ENCODE results near the gene AKNA. TPM values are rescaled to one million over a fixed set of nuclear protein-coding genes. Genes with fewer than 3 reads are reported as not detected.

AKNA gene
- total and polyA plus RNA-seq, 12 donors = 4.8 to 37.3 (median 15.9) TPM

DNA sequence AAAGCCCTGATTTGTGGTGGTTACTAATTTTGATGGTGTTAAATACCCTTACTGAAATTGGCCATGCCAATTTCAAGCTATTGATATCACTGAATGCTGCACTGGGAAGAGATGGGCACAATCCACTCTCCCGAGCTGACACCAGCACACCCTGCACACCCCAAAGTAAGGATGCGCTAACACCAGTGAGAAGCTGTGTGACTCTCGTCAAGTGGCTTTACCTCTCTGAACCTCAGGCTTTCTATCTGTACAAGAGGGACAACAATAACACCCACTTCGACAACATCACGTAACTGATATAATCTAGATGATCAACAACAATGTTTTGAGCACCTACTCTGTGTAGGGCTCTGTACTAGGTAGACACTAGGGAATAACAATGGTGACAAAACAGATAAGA, 8.0 kb upstream of the AKNA start:
- 90 to 97% (median 94%) methylated on average over 5 of the region's 5 CpGs for WGBS, 4 donors
- intact Hi-C loops (cut with DNase I) = loop anchor here in 1 of 2 donors (10.0 kb wide), 1 partner anchor 51 kb away; no protein-coding TSS in a partner anchor
- no peak for TF ChIP-seq POLR2A (IDR thresholded peaks at IDR 0.05)
- TF ChIP-seq, protein P1, sequence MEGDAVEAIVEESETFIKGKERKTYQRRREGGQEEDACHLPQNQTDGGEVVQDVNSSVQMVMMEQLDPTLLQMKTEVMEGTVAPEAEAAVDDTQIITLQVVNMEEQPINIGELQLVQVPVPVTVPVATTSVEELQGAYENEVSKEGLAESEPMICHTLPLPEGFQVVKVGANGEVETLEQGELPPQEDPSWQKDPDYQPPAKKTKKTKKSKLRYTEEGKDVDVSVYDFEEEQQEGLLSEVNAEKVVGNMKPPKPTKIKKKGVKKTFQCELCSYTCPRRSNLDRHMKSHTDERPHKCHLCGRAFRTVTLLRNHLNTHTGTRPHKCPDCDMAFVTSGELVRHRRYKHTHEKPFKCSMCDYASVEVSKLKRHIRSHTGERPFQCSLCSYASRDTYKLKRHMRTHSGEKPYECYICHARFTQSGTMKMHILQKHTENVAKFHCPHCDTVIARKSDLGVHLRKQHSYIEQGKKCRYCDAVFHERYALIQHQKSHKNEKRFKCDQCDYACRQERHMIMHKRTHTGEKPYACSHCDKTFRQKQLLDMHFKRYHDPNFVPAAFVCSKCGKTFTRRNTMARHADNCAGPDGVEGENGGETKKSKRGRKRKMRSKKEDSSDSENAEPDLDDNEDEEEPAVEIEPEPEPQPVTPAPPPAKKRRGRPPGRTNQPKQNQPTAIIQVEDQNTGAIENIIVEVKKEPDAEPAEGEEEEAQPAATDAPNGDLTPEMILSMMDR (IDR thresholded peaks at IDR 0.05) = no peak
- Histone ChIP-seq H3K27ac (peak overlapping the region in 1 of 5 donors; percentile 48), H3K9me3 (replicated peaks in 1 of 3) (no peaks in the 10 kb centered on the region), H3K4me3 (no peak overlapping the region), H3K36me3 (replicated peaks in 1 of 2) (no peaks in the 10 kb centered on the region), H3K4me1 (replicated peaks in 1 of 2) (peaks cover 11 to 38% of the 10 kb centered on the region in 2 donors), H3K27me3 (no peaks in the 10 kb centered on the region)
- DNase-seq = no peak

DNA sequence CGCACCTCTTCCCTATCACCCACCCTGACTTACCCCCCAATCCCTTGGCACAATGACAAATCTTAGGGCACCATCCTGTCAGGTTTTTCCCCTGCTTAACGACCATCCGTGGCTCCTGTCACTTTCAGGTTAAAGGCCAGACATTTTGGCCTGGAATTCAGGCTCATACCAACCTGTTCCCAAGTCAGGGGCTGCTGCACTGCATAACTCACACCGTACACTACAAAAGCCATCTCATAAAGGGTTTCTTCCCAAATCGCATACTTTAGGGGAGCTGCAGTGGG, 7.5 kb upstream of the AKNA start:
- Histone ChIP-seq H3K36me3 (replicated peaks in 1 of 2) (no peaks in the 10 kb centered on the region), H3K27ac (peak overlapping the region in 2 of 5 donors; percentile 20 to 48), H3K27me3 (no peaks in the 10 kb centered on the region), H3K4me1 (replicated peaks in 1 of 2) (peaks cover 11 to 38% of the 10 kb centered on the region in 2 donors), H3K4me3 (no peak overlapping the region), H3K9me3 (replicated peaks in 1 of 3) (no peaks in the 10 kb centered on the region)
- 55 to 80% (median 61%) methylated on average over 5 of the region's 5 CpGs for WGBS, 4 donors
- no peak for DNase-seq
- TF ChIP-seq, protein P1 (IDR thresholded peaks at IDR 0.05) = no peak
- TF ChIP-seq POLR2A (IDR thresholded peaks at IDR 0.05) = no peak
- intact Hi-C loops (cut with DNase I) = loop anchor here in 1 of 2 donors (10.0 kb wide), 1 partner anchor 50 kb away; no protein-coding TSS in a partner anchor

DNA sequence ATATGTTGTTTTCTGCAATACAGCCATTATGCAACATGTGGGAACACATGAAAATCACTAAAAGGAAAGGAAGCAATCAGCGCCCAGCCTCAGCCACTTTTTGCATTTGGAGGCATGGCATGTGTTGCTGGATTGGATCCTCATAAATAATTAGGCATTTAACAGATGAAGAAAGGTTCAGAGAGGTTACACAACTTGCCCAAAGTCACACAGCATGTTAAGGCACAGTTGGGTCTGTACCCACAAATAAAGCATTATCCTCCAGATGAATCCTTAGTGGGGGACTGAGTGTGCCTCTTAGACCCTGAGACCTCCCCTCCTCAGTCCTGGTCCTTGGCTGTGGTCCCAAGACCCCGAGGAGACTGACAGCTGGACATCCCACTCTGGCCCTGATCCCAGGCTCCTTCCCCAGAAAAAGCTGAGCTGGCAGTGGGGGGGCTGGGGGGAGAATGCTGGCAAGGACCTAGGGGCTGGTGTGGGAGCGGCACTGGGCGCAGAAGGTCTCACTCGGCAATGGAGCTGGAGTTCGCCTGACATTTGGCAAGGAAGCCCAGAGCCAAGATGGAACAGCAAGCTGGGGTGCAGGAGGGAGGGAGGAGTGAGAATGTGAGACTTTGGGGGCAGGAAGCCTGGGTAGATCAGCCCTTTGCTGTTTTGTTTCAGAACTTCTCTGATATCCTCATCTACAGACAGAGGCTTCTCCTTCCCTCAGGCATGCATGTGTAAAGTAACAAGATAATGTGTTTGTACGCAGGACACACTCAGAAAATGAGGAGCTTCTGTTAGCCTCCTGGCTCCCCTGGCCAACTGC, 6.9 kb upstream of the AKNA start:
- no peak for DNase-seq
- Histone ChIP-seq H3K27ac (peak overlapping the region in 2 of 5 donors; percentile 20 to 48), H3K27me3 (no peaks in the 10 kb centered on the region), H3K9me3 (replicated peaks in 1 of 3) (no peaks in the 10 kb centered on the region), H3K36me3 (replicated peaks in 1 of 2) (no peaks in the 10 kb centered on the region), H3K4me1 (replicated peaks in 1 of 2) (peaks cover 11 to 40% of the 10 kb centered on the region in 2 donors), H3K4me3 (no peak overlapping the region)
- intact Hi-C loops (cut with DNase I) = loop anchor here in 1 of 2 donors (10.0 kb wide), 1 partner anchor 50 kb away; no protein-coding TSS in a partner anchor
- 37 to 57% (median 50%) methylated on average over 5 to 7 of the region's 7 CpGs for WGBS, 4 donors
- no peak for TF ChIP-seq POLR2A (IDR thresholded peaks at IDR 0.05)
- TF ChIP-seq, protein P1 (IDR thresholded peaks at IDR 0.05) = no peak

DNA sequence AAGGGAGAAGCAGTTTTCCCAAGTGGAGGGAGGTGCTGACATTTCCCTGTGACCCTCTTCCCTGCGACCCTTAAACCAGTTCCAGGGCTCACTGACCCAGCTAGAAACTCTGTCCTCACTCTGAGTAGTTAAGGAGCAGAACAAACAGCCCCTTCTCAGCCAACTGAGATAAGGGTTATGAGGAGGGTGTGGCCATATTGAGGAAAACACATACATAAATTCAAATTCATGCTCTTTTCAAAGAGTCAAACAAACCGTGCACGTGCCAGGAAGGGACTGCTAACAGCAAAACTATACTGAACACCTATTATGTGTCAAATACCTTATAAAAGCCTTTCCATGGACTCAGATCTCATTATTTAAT, 4.9 kb upstream of the AKNA start:
- DNase-seq = peak in 1 of 7 donors; percentile 43
- H3K4me1 ChIP-seq (replicated peaks in 1 of 2) = peaks cover 17 to 48% of the 10 kb centered on the region in 2 donors
- no peaks in the 10 kb centered on the region for H3K27me3 ChIP-seq
- TF ChIP-seq, protein P1 (IDR thresholded peaks at IDR 0.05) = no peak
- TF ChIP-seq POLR2A (IDR thresholded peaks at IDR 0.05) = no peak
- no peaks in the 10 kb centered on the region for H3K9me3 ChIP-seq (replicated peaks in 1 of 3)
- H3K27ac ChIP-seq = peak overlapping the region in 4 of 5 donors; percentile 5 to 86 (median 54)
- no peak overlapping the region for H3K4me3 ChIP-seq
- 9 to 22% (median 15%) methylated on average over 3 of the region's 3 CpGs for WGBS, 4 donors
- intact Hi-C loops (cut with DNase I) = loop anchor here in 1 of 2 donors (10.0 kb wide), 1 partner anchor 48 kb away; no protein-coding TSS in a partner anchor
- no peaks in the 10 kb centered on the region for H3K36me3 ChIP-seq (replicated peaks in 1 of 2)
